GM18517 (cell line): ENCODE measurements around the gene SUMO3.

Experiments
- ATAC-seq: cut with Tn5 transposase; IDR thresholded peaks from one replicate; pipeline ENCODE4 v1.9.1; 2021; ENCODE audit warnings: mild to moderate bottlenecking, moderate library complexity; ENCODE audit not compliant: unreplicated experiment

Gene SUMO3

GRCh38 chr21:44780767-44781459 lies 36.9 kb downstream of the SUMO3 start:
- no peak for ATAC-seq

- ATAC-seq, result no peak
Observed at GRCh38 chr21:44780137-44780502, 37.7 kb downstream of the SUMO3 start.

- no peak for ATAC-seq
Observed at GRCh38 chr21:44779417-44780136, 38.3 kb downstream of the SUMO3 start.

- ATAC-seq, result no peak
Observed at GRCh38 chr21:44778983-44779382, 38.9 kb downstream of the SUMO3 start.

GRCh38 chr21:44778499-44778911 lies 39.4 kb downstream of the SUMO3 start:
- ATAC-seq, result no peak

- no peak for ATAC-seq
Observed at GRCh38 chr21:44778094-44778493, 39.8 kb downstream of the SUMO3 start.

GRCh38 chr21:44774972-44775371 lies 42.9 kb downstream of the SUMO3 start:
- ATAC-seq, result no peak

- no peak for ATAC-seq
Observed at GRCh38 chr21:44773291-44773932, 44.5 kb downstream of the SUMO3 start.

GRCh38 chr21:44771896-44772525 lies 45.9 kb downstream of the SUMO3 start:
- ATAC-seq, result no peak

GRCh38 chr21:44767834-44768831 lies 49.7 kb downstream of the SUMO3 start:
- no peak for ATAC-seq

- ATAC-seq, result no peak
Observed at GRCh38 chr21:44766818-44767354, 51.0 kb downstream of the SUMO3 start.

- ATAC-seq, result no peak
Observed at GRCh38 chr21:44766014-44766817, 51.6 kb downstream of the SUMO3 start.

GRCh38 chr21:44765231-44766013 lies 52.4 kb downstream of the SUMO3 start:
- no peak for ATAC-seq

GRCh38 chr21:44764319-44765230 lies 53.3 kb downstream of the SUMO3 start:
- no peak for ATAC-seq

- ATAC-seq, result no peak
Observed at GRCh38 chr21:44763451-44764318, 54.2 kb downstream of the SUMO3 start.

- ATAC-seq, result no peak
Observed at GRCh38 chr21:44763050-44763378, 54.8 kb downstream of the SUMO3 start.
